HEK293 (cell line): ENCODE measurements around the gene SMC6.

Source experiments
- CTCF ChIA-PET: fragments of 350-600 bp; formaldehyde crosslinking; extraction: SDS; loops from one replicate; lab custom pipeline; 2021; ENCODE audit warnings: antibody characterized with exemption; lab: Yijun Ruan, JAX
- POLR2A ChIA-PET: fragments of 300-600 bp; formaldehyde crosslinking; extraction: SDS; loops from one replicate; lab custom pipeline; 2020; ENCODE audit warnings: antibody characterized with exemption, inconsistent platforms; lab: Yijun Ruan, JAX
- H3K27ac ChIP-seq: fragments of 200-500 bp; sonication (Bioruptor generic); 2 replicates; pipeline ENCODE4 v1.5.1; 2014; ENCODE audit warnings: low read depth, low read length, control low read depth, inconsistent platforms; ENCODE audit errors: extremely low read depth
- H3K36me3 ChIP-seq, 2 experiments: fragments of 200-500 bp in 1 of 2; sonication (Bioruptor generic) in 1 of 2; 1 replicate in 1 of 2; 2 replicates in 1 of 2; pipeline ENCODE4 v1.5.1; 2014 to 2017; ENCODE audit warnings: inconsistent platforms in 2 of 2, low read length in 2 of 2; ENCODE audit not compliant: control insufficient read depth in 2 of 2, insufficient read depth in 1 of 2
- H3K4me1 ChIP-seq: fragments of 200-500 bp; sonication (Bioruptor generic); 2 replicates; pipeline ENCODE4 v1.5.1; 2014; ENCODE audit warnings: mild to moderate bottlenecking, low read length, inconsistent platforms; ENCODE audit not compliant: control insufficient read depth, insufficient read depth
- H3K4me3 ChIP-seq: 2 replicates; pipeline ENCODE4 v1.5.1; 2011; ENCODE audit warnings: low read depth, mild to moderate bottlenecking, control low read depth, low read length, moderate library complexity
- H3K9me3 ChIP-seq: fragments of 200-500 bp; sonication (Bioruptor generic); 2 replicates; pipeline ENCODE4 v1.5.1; 2014; ENCODE audit warnings: low read depth, low read length, inconsistent platforms; ENCODE audit not compliant: control insufficient read depth, insufficient read depth
- GLIS2 ChIP-seq: fragments of 450-650 bp; formaldehyde crosslinking; IDR thresholded peaks from 2 replicates; pipeline ENCODE4 v1.5.1; 2016; ENCODE audit warnings: missing biosample characterization, missing genetic modification characterization
- PRDM1 ChIP-seq: fragments of 450-650 bp; formaldehyde crosslinking; IDR thresholded peaks from 2 replicates; pipeline ENCODE4; 2016; ENCODE audit warnings: missing biosample characterization, missing genetic modification characterization
- YY1 ChIP-seq: fragments of 450-650 bp; formaldehyde crosslinking; IDR thresholded peaks from 2 replicates; pipeline ENCODE4 v1.5.1; 2018; ENCODE audit warnings: missing biosample characterization, missing genetic modification characterization
- ZFP3 ChIP-seq: fragments of 450-650 bp; formaldehyde crosslinking; IDR thresholded peaks from 2 replicates; pipeline ENCODE4 v1.5.1; 2016; ENCODE audit warnings: low read depth, missing biosample characterization, missing genetic modification characterization
- ZNF221 ChIP-seq: fragments of 450-650 bp; formaldehyde crosslinking; IDR thresholded peaks from 2 replicates; pipeline ENCODE4 v1.5.1; 2017; ENCODE audit warnings: missing biosample characterization, missing genetic modification characterization, borderline replicate concordance
- ZNF239 ChIP-seq: fragments of 450-650 bp; formaldehyde crosslinking; IDR thresholded peaks from 2 replicates; pipeline ENCODE4 v1.5.1; 2016; ENCODE audit warnings: missing biosample characterization, missing genetic modification characterization
- ZNF248 ChIP-seq: fragments of 450-650 bp; formaldehyde crosslinking; IDR thresholded peaks from 2 replicates; pipeline ENCODE4 v1.5.1; 2017; ENCODE audit warnings: missing biosample characterization, missing genetic modification characterization
- ZNF292 ChIP-seq: fragments of 450-650 bp; formaldehyde crosslinking; IDR thresholded peaks from 2 replicates; pipeline ENCODE4 v1.5.1; 2016; ENCODE audit warnings: low read depth, missing biosample characterization, missing genetic modification characterization, borderline replicate concordance
- ZNF544 ChIP-seq: fragments of 450-650 bp; formaldehyde crosslinking; IDR thresholded peaks from 2 replicates; pipeline ENCODE4 v1.5.0; 2017; ENCODE audit warnings: missing biosample characterization, missing genetic modification characterization
- ZNF585B ChIP-seq: fragments of 450-650 bp; formaldehyde crosslinking; IDR thresholded peaks from 2 replicates; pipeline ENCODE4 v1.5.1; 2016; ENCODE audit warnings: missing biosample characterization, missing genetic modification characterization
- ZNF621 ChIP-seq: fragments of 450-650 bp; formaldehyde crosslinking; IDR thresholded peaks from 2 replicates; pipeline ENCODE4 v1.5.1; 2017; ENCODE audit warnings: missing biosample characterization, missing genetic modification characterization
- ZNF624 ChIP-seq: fragments of 450-650 bp; formaldehyde crosslinking; IDR thresholded peaks from 2 replicates; pipeline ENCODE4 v1.5.1; 2017; ENCODE audit warnings: missing biosample characterization, missing genetic modification characterization
- ZNF768 ChIP-seq: fragments of 450-650 bp; formaldehyde crosslinking; IDR thresholded peaks from 2 replicates; pipeline ENCODE4 v1.5.1; 2018; ENCODE audit warnings: missing biosample characterization, mild to moderate bottlenecking, missing genetic modification characterization
- ZNF776 ChIP-seq: fragments of 450-650 bp; formaldehyde crosslinking; IDR thresholded peaks from 2 replicates; pipeline ENCODE4 v1.5.0; 2017; ENCODE audit warnings: missing biosample characterization, missing genetic modification characterization, borderline replicate concordance
- ZNF777 ChIP-seq: fragments of 450-650 bp; formaldehyde crosslinking; IDR thresholded peaks from 2 replicates; pipeline ENCODE4 v1.5.1; 2017; ENCODE audit warnings: missing biosample characterization, missing genetic modification characterization, borderline replicate concordance
- ZNF830 ChIP-seq: fragments of 450-650 bp; IDR thresholded peaks from 2 replicates; pipeline ENCODE4 v1.5.0; 2018; ENCODE audit warnings: missing biosample characterization, missing genetic modification characterization, low read depth, mild to moderate bottlenecking, moderate library complexity
- ZSCAN30 ChIP-seq: fragments of 450-650 bp; IDR thresholded peaks from 2 replicates; pipeline ENCODE4 v1.5.1; 2018; ENCODE audit warnings: missing biosample characterization, mild to moderate bottlenecking, missing genetic modification characterization, moderate library complexity
- TF ChIP-seq, protein P1 (sequence below): fragments of 450-650 bp; formaldehyde crosslinking; IDR thresholded peaks from 2 replicates; pipeline ENCODE4 v1.5.1; 2016; ENCODE audit warnings: missing biosample characterization, missing genetic modification characterization
- TF ChIP-seq, protein P2 (sequence below): fragments of 450-650 bp; formaldehyde crosslinking; conservative IDR thresholded peaks from 2 replicates; pipeline ENCODE4 v1.5.1; 2016; ENCODE audit warnings: low read depth, missing biosample characterization, missing genetic modification characterization
- TF ChIP-seq, protein P3 (sequence below): fragments of 450-650 bp; formaldehyde crosslinking; IDR thresholded peaks from 2 replicates; pipeline ENCODE4 v1.5.1; 2017; ENCODE audit warnings: missing biosample characterization, missing genetic modification characterization

Gene SMC6

DNA sequence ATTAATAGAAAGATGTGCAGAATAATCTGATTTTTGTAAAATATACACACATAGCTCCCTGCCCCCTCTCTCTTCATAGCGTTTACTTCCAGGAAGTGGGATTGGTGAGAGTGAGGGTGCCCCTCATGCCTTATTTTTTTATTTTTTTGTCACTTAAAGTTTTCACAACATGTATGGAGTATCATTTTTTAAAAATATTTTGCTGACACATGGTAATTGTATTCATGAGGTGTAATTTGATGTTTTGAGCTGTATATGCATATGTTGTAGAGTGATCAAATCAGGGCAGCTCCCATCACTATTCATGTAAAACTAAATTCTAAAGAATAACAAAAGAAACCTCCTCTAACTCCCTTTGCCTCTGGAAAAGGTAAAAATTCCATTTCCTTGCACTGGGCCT, 138.5 kb downstream of the SMC6 start:
- no peak overlapping the region for H3K4me3 ChIP-seq
- H3K36me3 ChIP-seq, result no peaks in the 10 kb centered on the region
- H3K4me1 ChIP-seq, result no peaks in the 10 kb centered on the region
- TF ChIP-seq ZNF768 (tag by site-specific recombination), result no peak
- ChIA-PET POLR2A (no interaction called here), CTCF (interaction anchor here (0.6 to 1.0 kb wide), 2 partner anchors 142 to 149 kb away, joined by 3 to 4 read pairs; no protein-coding TSS in a partner anchor)
- no peaks in the 10 kb centered on the region for H3K9me3 ChIP-seq
- no peak overlapping the region for H3K27ac ChIP-seq

DNA sequence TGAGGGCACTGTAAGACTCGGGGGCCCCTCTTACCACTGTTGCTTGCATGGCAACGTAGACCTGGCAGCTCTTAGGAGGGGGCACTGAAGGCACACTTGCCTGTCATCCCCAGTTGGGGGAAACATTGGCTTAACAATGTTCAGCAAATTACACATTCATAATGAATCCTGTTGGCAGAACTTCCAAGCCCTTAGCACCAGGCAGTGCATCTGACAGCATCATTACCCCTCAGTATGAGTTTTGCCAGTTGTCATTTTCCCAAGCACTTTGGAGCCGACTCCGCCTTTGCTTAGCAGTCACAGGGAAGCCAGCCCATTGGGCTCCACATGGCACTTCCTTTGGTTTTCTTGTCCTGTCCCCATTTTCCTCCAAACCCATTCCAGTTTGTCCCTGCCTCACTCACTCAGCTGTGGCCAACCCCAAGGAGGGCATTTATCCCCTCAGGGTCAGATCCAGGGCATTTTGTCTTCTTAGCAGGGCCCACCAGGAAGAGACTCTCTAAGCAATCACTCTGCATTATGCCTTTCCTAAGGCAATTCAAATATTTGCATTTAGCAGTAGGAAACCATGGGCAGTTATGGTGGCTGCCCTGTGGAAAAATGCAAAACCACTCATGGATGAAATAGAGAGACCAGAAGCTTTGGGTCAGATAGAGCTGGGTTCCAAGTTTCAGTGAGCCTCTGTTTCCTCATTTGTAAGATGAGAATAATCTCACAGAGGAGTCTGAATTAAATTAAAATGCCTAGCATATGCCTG, 139.3 kb downstream of the SMC6 start:
- ChIA-PET CTCF (interaction anchor here (1.0 kb wide), 2 partner anchors 12 to 141 kb away, joined by 4 read pairs; no protein-coding TSS in a partner anchor), POLR2A (no interaction called here)
- Histone ChIP-seq H3K36me3 (no peaks in the 10 kb centered on the region), H3K4me3 (no peak overlapping the region), H3K9me3 (no peaks in the 10 kb centered on the region), H3K27ac (no peak overlapping the region), H3K4me1 (no peaks in the 10 kb centered on the region)
- TF ChIP-seq ZNF776 (tag by site-specific recombination) (no peak), ZFP3 (tag by site-specific recombination) (no peak), ZNF239 (tag by site-specific recombination) (no peak), ZNF624 (no peak), ZNF248 (tag by site-specific recombination) (no peak), ZNF292 (tag by site-specific recombination) (no peak), ZNF585B (no peak), YY1 (tag by site-specific recombination) (no peak), GLIS2 (tag by site-specific recombination) (no peak), ZNF777 (tag by site-specific recombination) (no peak), ZNF621 (tag by site-specific recombination) (no peak), ZNF830 (no peak), PRDM1 (tag by site-specific recombination) (no peak), ZSCAN30 (no peak), ZNF221 (tag by site-specific recombination) (no peak), ZNF544 (tag by site-specific recombination) (no peak)
- TF ChIP-seq, protein P1, sequence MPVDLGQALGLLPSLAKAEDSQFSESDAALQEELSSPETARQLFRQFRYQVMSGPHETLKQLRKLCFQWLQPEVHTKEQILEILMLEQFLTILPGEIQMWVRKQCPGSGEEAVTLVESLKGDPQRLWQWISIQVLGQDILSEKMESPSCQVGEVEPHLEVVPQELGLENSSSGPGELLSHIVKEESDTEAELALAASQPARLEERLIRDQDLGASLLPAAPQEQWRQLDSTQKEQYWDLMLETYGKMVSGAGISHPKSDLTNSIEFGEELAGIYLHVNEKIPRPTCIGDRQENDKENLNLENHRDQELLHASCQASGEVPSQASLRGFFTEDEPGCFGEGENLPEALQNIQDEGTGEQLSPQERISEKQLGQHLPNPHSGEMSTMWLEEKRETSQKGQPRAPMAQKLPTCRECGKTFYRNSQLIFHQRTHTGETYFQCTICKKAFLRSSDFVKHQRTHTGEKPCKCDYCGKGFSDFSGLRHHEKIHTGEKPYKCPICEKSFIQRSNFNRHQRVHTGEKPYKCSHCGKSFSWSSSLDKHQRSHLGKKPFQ (tag by site-specific recombination), result no peak
- TF ChIP-seq, protein P2, sequence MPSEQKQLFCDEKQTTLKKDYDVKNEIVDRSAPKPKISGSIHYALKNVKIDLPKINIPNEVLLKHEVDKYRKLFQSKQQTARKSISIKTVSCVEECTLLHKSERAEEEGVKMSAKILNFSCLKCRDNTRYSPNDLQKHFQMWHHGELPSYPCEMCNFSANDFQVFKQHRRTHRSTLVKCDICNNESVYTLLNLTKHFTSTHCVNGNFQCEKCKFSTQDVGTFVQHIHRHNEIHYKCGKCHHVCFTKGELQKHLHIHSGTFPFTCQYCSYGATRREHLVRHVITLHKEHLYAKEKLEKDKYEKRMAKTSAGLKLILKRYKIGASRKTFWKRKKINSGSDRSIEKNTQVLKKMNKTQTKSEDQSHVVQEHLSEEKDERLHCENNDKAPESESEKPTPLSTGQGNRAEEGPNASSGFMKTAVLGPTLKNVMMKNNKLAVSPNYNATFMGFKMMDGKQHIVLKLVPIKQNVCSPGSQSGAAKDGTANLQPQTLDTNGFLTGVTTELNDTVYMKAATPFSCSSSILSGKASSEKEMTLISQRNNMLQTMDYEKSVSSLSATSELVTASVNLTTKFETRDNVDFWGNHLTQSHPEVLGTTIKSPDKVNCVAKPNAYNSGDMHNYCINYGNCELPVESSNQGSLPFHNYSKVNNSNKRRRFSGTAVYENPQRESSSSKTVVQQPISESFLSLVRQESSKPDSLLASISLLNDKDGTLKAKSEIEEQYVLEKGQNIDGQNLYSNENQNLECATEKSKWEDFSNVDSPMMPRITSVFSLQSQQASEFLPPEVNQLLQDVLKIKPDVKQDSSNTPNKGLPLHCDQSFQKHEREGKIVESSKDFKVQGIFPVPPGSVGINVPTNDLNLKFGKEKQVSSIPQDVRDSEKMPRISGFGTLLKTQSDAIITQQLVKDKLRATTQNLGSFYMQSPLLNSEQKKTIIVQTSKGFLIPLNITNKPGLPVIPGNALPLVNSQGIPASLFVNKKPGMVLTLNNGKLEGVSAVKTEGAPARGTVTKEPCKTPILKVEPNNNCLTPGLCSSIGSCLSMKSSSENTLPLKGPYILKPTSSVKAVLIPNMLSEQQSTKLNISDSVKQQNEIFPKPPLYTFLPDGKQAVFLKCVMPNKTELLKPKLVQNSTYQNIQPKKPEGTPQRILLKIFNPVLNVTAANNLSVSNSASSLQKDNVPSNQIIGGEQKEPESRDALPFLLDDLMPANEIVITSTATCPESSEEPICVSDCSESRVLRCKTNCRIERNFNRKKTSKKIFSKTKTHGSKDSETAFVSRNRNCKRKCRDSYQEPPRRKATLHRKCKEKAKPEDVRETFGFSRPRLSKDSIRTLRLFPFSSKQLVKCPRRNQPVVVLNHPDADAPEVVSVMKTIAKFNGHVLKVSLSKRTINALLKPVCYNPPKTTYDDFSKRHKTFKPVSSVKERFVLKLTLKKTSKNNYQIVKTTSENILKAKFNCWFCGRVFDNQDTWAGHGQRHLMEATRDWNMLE (tag by site-specific recombination), result no peak
- TF ChIP-seq, protein P3, sequence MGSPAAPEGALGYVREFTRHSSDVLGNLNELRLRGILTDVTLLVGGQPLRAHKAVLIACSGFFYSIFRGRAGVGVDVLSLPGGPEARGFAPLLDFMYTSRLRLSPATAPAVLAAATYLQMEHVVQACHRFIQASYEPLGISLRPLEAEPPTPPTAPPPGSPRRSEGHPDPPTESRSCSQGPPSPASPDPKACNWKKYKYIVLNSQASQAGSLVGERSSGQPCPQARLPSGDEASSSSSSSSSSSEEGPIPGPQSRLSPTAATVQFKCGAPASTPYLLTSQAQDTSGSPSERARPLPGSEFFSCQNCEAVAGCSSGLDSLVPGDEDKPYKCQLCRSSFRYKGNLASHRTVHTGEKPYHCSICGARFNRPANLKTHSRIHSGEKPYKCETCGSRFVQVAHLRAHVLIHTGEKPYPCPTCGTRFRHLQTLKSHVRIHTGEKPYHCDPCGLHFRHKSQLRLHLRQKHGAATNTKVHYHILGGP (tag by site-specific recombination), result no peak
